GM18951 (cell line): Measurements from ENCODE around the gene GATA6.

Source experiments
- POLR2A ChIP-seq: IDR thresholded peaks from 4 replicates; pipeline ENCODE4 v1.6.1; 2011; ENCODE audit warnings: mild to moderate bottlenecking; ENCODE audit not compliant: insufficient read length, insufficient read depth; ENCODE audit errors: extremely low read depth
- in situ Hi-C: fragments of 300-500 bp; cut with MboI; formaldehyde crosslinking; loops from one replicate; pipeline ENCODE4 v1.12.0; 2022; ENCODE audit warnings: low sequenced_read_pairs, mixed read lengths, inconsistent platforms; ENCODE audit not compliant: unreplicated experiment

GATA6 gene

DNA sequence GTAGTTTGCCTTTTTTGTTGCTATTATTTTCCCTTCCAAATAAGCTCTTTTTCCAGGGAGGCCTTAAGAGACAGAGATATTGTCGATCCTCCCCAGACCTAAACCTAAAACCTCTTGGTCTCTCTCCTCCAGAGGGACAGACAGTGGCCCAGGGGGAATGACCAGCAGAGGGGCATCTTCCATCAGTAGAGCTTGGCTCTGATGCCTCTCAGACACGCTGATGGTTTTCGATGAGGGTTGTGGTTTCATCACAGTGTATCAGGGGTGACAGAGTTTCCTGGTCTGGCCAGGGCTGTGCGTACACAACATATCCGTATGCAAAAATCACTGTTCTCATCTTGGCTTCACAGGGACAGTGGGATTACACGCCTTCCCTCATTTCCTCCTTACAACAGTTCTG lies 68.6 kb downstream of the GATA6 start:
- TF ChIP-seq POLR2A, result no peak
- in situ Hi-C loops, result no loop called here

DNA sequence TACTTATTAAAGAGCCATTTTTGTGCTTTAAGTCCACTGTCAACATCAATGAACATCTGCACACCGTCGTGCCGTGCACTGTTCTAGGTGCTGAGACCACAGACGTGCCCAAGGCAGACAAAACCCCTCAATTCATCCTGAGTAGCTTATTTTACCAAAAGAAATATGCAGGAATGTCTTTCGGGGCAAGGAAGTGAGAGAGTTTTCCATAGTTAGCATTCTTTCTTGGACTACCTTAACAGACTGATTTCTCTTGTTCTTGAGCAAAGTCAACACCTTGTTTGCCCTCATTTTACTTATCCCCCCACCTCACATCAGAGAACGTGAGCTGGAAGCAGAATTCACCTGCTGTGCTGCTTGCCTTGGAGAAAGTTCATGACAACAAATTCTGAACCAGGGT lies 69.3 kb downstream of the GATA6 start:
- TF ChIP-seq POLR2A, result no peak
- in situ Hi-C loops, result no loop called here

DNA sequence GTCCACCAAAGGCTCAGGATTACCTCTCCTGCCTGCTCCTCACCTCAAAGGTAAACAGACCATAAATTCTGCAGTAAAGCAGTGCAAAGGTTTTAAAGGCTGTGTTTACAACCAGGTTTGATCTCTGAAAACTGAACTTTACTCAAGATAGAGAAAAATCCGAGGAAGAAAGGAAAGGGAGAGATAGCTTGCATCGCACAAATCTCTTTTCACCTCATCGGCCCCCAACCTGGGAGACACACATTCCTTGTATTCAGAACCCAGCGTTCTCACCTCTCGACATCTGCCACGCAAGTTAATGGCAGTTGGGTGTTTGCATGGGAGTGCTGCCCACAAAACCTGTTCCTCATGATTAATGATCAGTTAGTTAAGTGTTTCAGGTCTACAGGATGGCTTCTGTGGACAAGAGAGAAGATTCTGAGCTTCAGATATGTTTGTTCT lies 72.6 kb downstream of the GATA6 start:
- in situ Hi-C loops, result no loop called here
- TF ChIP-seq POLR2A, result no peak

DNA sequence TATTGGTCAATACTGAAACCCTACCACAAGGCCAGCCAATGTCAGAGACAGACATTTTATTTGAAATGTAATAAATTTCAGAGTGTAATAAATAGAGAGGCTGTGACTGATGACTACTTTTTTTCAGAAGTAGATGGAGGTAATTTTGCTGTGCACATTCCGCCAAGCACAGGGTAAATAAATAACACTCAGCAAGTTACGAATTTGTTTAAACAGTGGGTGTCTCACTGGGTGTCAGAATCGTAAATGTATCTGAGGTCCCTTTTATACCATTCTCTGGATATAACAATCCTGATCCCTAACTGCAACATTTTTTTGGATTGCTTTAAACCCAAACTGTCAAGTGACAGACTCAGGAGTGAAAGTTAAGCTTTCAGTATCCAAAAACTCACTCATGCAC lies 74.1 kb downstream of the GATA6 start:
- in situ Hi-C loops, result no loop called here
- no peak for TF ChIP-seq POLR2A

DNA sequence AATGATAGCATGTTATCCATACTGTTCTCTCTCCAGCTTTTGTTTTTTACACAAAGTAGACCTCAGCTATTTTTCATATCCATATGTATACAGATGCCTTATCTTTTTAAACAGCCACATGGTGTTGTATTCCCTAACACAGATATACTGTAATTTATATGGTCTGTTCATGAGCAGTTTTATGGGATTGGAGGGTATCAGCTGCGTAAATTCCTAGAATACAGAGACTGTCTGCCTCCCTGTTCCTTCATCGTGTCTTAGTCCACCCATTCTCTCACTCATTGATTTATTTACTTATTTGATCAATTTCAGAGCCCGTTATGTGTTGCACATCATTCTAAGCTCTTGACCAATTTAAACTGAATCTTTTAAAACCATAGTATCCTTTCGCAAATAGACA lies 80.6 kb downstream of the GATA6 start:
- in situ Hi-C loops, result no loop called here
- no peak for TF ChIP-seq POLR2A

- in situ Hi-C loops, result no loop called here
These were observed 81.2 kb downstream of the GATA6 start for GRCh38 chr18:22250591-22250996.

More at GRCh38 chr18:22250591-22250996, 81.2 kb downstream of the GATA6 start:
- TF ChIP-seq POLR2A, result no peak
